ENCODE data around the gene PRPF6. TPM values are rescaled to one million over a fixed set of nuclear protein-coding genes. Genes with fewer than 3 reads are reported as not detected.

Gene PRPF6
- total RNA-seq, 1 donor from 2014 or later: 52.6 TPM

GRCh38 chr20:63939061-63939935 is 41.6 kb upstream of the PRPF6 start:
- Mint-ChIP-seq H3K36me3 (ENCODE audit: low read depth, unreplicated experiment) (peaks cover 6% of the 10 kb centered on the region), H3K4me1 (ENCODE audit: low read depth, unreplicated experiment) (peaks cover 3% of the 10 kb centered on the region), H3K4me3 (ENCODE audit: unreplicated experiment) (no peak overlapping the region), H3K27ac (ENCODE audit: unreplicated experiment) (no peak overlapping the region), H3K9me3 (ENCODE audit: unreplicated experiment) (no peaks in the 10 kb centered on the region), H3K27me3 (ENCODE audit: low read depth, unreplicated experiment) (no peaks in the 10 kb centered on the region)
- Histone ChIP-seq H4K20me1 (ENCODE audit: insufficient read depth, low read length) (peaks cover 76% of the 10 kb centered on the region), H3K36me3 (ENCODE audit: insufficient read depth, low read length) (no peaks in the 10 kb centered on the region), H3K9me3 (ENCODE audit: insufficient read depth, low read depth, low read length) (no peaks in the 10 kb centered on the region), H3K4me2 (ENCODE audit: low read length) (no peak overlapping the region), H3K4me3 (ENCODE audit: insufficient read depth, low read depth, low read length) (no peak overlapping the region), H3K4me1 (ENCODE audit: insufficient read depth, low read length) (no peaks in the 10 kb centered on the region), H3K27ac (ENCODE audit: low read depth, low read length) (no peak overlapping the region), H2AFZ (ENCODE audit: low read depth, low read length) (no peak overlapping the region), H3K27me3 (ENCODE audit: insufficient read depth, low read length) (no peaks in the 10 kb centered on the region), H3K79me2 (ENCODE audit: insufficient read depth, low read length) (peaks cover 26% of the 10 kb centered on the region), H3K9ac (ENCODE audit: low read length) (no peak overlapping the region)
- no peak for FAIRE-seq
- TF ChIP-seq EZH2 (IDR thresholded peaks at IDR 0.05; ENCODE audit: insufficient read depth, low read length) (no peak), CTCF (IDR thresholded peaks at IDR 0.05; ENCODE audit: insufficient read depth, low read depth, low read length) (no peak)
- no peak for DNase-seq (ENCODE audit: low read depth)

GRCh38 chr20:63940071-63940471 is 40.9 kb upstream of the PRPF6 start:
- Mint-ChIP-seq H3K27me3 (ENCODE audit: low read depth, unreplicated experiment) (no peaks in the 10 kb centered on the region), H3K4me3 (ENCODE audit: unreplicated experiment) (no peak overlapping the region), H3K36me3 (ENCODE audit: low read depth, unreplicated experiment) (peaks cover 7% of the 10 kb centered on the region), H3K4me1 (ENCODE audit: low read depth, unreplicated experiment) (peaks cover 3% of the 10 kb centered on the region), H3K9me3 (ENCODE audit: unreplicated experiment) (no peaks in the 10 kb centered on the region), H3K27ac (ENCODE audit: unreplicated experiment) (no peak overlapping the region)
- H3K4me2 ChIP-seq (ENCODE audit: low read length): no peak overlapping the region
- no peak overlapping the region for H3K9ac ChIP-seq (ENCODE audit: low read length)
- no peaks in the 10 kb centered on the region for H3K9me3 ChIP-seq (ENCODE audit: insufficient read depth, low read depth, low read length)
- TF ChIP-seq CTCF (IDR thresholded peaks at IDR 0.05; ENCODE audit: insufficient read depth, low read depth, low read length) (no peak), EZH2 (IDR thresholded peaks at IDR 0.05; ENCODE audit: insufficient read depth, low read length) (no peak)
- no peaks in the 10 kb centered on the region for H3K27me3 ChIP-seq (ENCODE audit: insufficient read depth, low read length)
- H4K20me1 ChIP-seq (ENCODE audit: insufficient read depth, low read length): peaks cover 73% of the 10 kb centered on the region
- H3K36me3 ChIP-seq (ENCODE audit: insufficient read depth, low read length): peaks cover 2% of the 10 kb centered on the region
- FAIRE-seq: no peak
- no peak overlapping the region for H2AFZ ChIP-seq (ENCODE audit: low read depth, low read length)
- H3K4me3 ChIP-seq (ENCODE audit: insufficient read depth, low read depth, low read length): no peak overlapping the region
- no peaks in the 10 kb centered on the region for H3K4me1 ChIP-seq (ENCODE audit: insufficient read depth, low read length)
- H3K79me2 ChIP-seq (ENCODE audit: insufficient read depth, low read length): peaks cover 19% of the 10 kb centered on the region
- no peak for DNase-seq (ENCODE audit: low read depth)
- H3K27ac ChIP-seq (ENCODE audit: low read depth, low read length): no peak overlapping the region
